ENCODE measurements around the gene WEE2. TPM values are rescaled to one million over a fixed set of nuclear protein-coding genes. Genes with fewer than 3 reads are reported as not detected.

Gene WEE2
- total and polyA plus RNA-seq, 2 of the 13 experiments (the other 11 are each of a cell fraction or from before 2014, with no cell fraction given): not detected

DNA sequence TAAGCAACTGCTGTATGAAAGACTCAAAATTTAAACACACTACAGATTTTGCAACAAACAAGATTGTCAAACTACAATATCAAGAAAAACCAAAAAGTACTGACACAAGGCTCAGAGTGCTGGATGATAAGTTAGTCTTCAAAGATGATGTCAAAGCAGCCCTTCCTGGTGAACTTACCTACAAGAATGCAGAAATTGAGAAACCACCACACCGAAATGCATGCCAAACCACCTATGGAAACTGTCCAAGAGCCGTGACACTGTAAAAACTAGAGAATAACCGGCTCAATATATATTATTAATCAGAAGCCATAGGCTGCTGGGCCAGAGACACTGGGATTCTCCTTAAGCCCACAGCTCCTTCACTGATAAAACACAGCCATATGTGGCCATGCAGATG lies 31.5 kb upstream of the WEE2 start (continued):
- no peak for TF ChIP-seq ARID5B (CRISPR knock-in tag; IDR thresholded peaks at IDR 0.05)

DNA sequence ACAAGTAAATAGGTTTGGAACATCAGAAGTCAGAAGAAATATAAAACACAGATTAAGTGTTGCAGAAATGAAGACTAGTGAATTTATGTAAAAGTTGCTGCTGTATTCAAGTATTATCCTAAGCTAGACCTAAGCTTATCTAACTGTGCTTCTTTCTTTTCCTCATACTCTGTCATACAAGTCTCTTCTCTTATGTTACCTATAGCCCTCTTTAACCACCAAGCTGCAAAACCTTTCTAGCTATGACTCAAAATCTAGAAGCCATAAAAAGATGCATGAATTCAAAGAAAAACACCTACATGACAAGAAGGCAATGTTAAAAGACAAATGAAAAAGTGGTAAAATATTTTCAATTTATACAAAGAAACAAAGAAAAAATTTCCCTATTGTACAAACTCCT lies 29.1 kb upstream of the WEE2 start:
- Histone ChIP-seq H3K27ac (ENCODE audit: extremely low read length, insufficient read depth, low read length) (no peak overlapping the region), H3K27me3 (ENCODE audit: control insufficient read depth in 1 of 2, insufficient read depth in 2 of 2, low read length in 2 of 2) (no peaks in the 10 kb centered on the region), H3K4me1 (ENCODE audit: insufficient read depth, low read length) (no peaks in the 10 kb centered on the region), H3K4me2 (ENCODE audit: low read depth, low read length) (no peak overlapping the region), H3K36me3 (replicated peaks in 1 of 2; ENCODE audit: control insufficient read depth in 1 of 2, insufficient read depth in 2 of 2, low read length in 2 of 2) (peaks cover 2 to 7% of the 10 kb centered on the region in 2 experiments; a peak in 2 of 5 replicates), H3K4me3 (replicated peaks in 1 of 3; ENCODE audit: insufficient read depth in 1 of 3, low read depth in 2 of 3, low read length in 3 of 3) (no peak overlapping the region), H3K9me3 (ENCODE audit: low read length) (no peaks in the 10 kb centered on the region), H4K20me1 (ENCODE audit: insufficient read depth, low read length) (no peaks in the 10 kb centered on the region), H3K9ac (ENCODE audit: insufficient read depth, low read depth, low read length) (no peak overlapping the region), H2AFZ (ENCODE audit: low read length) (no peak overlapping the region), H3K79me2 (ENCODE audit: insufficient read depth, low read length) (no peaks in the 10 kb centered on the region)
- no peak for TF ChIP-seq ZC3H4 (CRISPR knock-in tag; IDR thresholded peaks at IDR 0.05; ENCODE audit: borderline replicate concordance)
- no peak for TF ChIP-seq ATF7-NPFF (CRISPR knock-in tag; IDR thresholded peaks at IDR 0.05; ENCODE audit: low read depth)
- TF ChIP-seq, protein P1, sequence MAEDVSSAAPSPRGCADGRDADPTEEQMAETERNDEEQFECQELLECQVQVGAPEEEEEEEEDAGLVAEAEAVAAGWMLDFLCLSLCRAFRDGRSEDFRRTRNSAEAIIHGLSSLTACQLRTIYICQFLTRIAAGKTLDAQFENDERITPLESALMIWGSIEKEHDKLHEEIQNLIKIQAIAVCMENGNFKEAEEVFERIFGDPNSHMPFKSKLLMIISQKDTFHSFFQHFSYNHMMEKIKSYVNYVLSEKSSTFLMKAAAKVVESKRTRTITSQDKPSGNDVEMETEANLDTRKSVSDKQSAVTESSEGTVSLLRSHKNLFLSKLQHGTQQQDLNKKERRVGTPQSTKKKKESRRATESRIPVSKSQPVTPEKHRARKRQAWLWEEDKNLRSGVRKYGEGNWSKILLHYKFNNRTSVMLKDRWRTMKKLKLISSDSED (CRISPR knock-in tag; IDR thresholded peaks at IDR 0.05): no peak
- no peak for TF ChIP-seq ZNF30 (CRISPR knock-in tag; IDR thresholded peaks at IDR 0.05)
- TF ChIP-seq, protein P2, sequence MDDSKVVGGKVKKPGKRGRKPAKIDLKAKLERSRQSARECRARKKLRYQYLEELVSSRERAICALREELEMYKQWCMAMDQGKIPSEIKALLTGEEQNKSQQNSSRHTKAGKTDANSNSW (CRISPR knock-in tag; IDR thresholded peaks at IDR 0.05; ENCODE audit: borderline replicate concordance): no peak
- TF ChIP-seq CEBPZ (IDR thresholded peaks at IDR 0.05; ENCODE audit: low read length): no peak
- TF ChIP-seq ZFP62 (CRISPR knock-in tag; IDR thresholded peaks at IDR 0.05): no peak
- no peak for TF ChIP-seq NCOA5 (CRISPR knock-in tag; IDR thresholded peaks at IDR 0.05)
- no peak for TF ChIP-seq ZEB1 (IDR thresholded peaks at IDR 0.05; ENCODE audit: insufficient replicate concordance, low read depth)
- no peak for TF ChIP-seq ZNF20 (CRISPR knock-in tag; IDR thresholded peaks at IDR 0.05)
- no peak for TF ChIP-seq ISX (CRISPR knock-in tag; conservative IDR thresholded peaks at IDR 0.05)
- no peak for TF ChIP-seq ZNF383 (CRISPR knock-in tag; IDR thresholded peaks at IDR 0.05; ENCODE audit: borderline replicate concordance)
- no peak for TF ChIP-seq HDAC1 (CRISPR knock-in tag; IDR thresholded peaks at IDR 0.05)
- TF ChIP-seq LBX2 (CRISPR knock-in tag; IDR thresholded peaks at IDR 0.05; ENCODE audit: borderline replicate concordance): no peak
- in situ Hi-C loops (cut with HindIII; ENCODE audit: extremely low pct_ligation_motif_present, low pct_unique_long_range_greater_than_20kb): no loop called here
- ChIA-PET CTCF (ENCODE audit: low intra/inter-chr PET ratio, low total read pairs) (no interaction called here), POLR2A (no interaction called here)
- BruUV-seq (replicated peaks): no TSS peak
- DNase-seq (ENCODE audit: low spot score): no peak
- ATAC-seq: no peak
- no peak for FAIRE-seq
- intact Hi-C loops (cut with micrococcal nuclease; ENCODE audit: unreplicated experiment): no loop called here
